ENCODE measurements around the gene UROC1.

Gene UROC1

GRCh38 chr3:126456766-126457388, 60.7 kb downstream of the UROC1 start:
- no peak for TF ChIP-seq POLR2AphosphoS5 (IDR thresholded peaks at IDR 0.05; ENCODE audit: low read depth, low read length)
- TF ChIP-seq REST (IDR thresholded peaks at IDR 0.05; ENCODE audit: insufficient read depth in 1 of 2, low read depth in 2 of 2, low read length in 2 of 2): no peak
- TF ChIP-seq SIN3A (IDR thresholded peaks at IDR 0.05; ENCODE audit: borderline replicate concordance, insufficient read depth, low read length): no peak
- no peak for TF ChIP-seq TAF1 (IDR thresholded peaks at IDR 0.05; ENCODE audit: borderline replicate concordance, insufficient read depth, low read length)
- no peak for TF ChIP-seq FOXP2 (optimal IDR thresholded peaks at IDR 0.05; ENCODE audit: borderline replicate concordance, extremely low read depth, extremely low read length, insufficient read depth)

GRCh38 chr3:126456211-126456610, 61.4 kb downstream of the UROC1 start:
- TF ChIP-seq SIN3A (IDR thresholded peaks at IDR 0.05; ENCODE audit: borderline replicate concordance, insufficient read depth, low read length): no peak
- TF ChIP-seq POLR2AphosphoS5 (IDR thresholded peaks at IDR 0.05; ENCODE audit: low read depth, low read length): no peak
- no peak for TF ChIP-seq TAF1 (IDR thresholded peaks at IDR 0.05; ENCODE audit: borderline replicate concordance, insufficient read depth, low read length)
- no peak for TF ChIP-seq FOXP2 (optimal IDR thresholded peaks at IDR 0.05; ENCODE audit: borderline replicate concordance, extremely low read depth, extremely low read length, insufficient read depth)
- TF ChIP-seq REST (IDR thresholded peaks at IDR 0.05; ENCODE audit: insufficient read depth in 1 of 2, low read depth in 2 of 2, low read length in 2 of 2): no peak

- TF ChIP-seq SIN3A (IDR thresholded peaks at IDR 0.05; ENCODE audit: borderline replicate concordance, insufficient read depth, low read length) (no peak), FOXP2 (optimal IDR thresholded peaks at IDR 0.05; ENCODE audit: borderline replicate concordance, extremely low read depth, extremely low read length, insufficient read depth) (no peak), POLR2AphosphoS5 (IDR thresholded peaks at IDR 0.05; ENCODE audit: low read depth, low read length) (no peak), REST (IDR thresholded peaks at IDR 0.05; ENCODE audit: insufficient read depth in 1 of 2, low read depth in 2 of 2, low read length in 2 of 2) (no peak), TAF1 (IDR thresholded peaks at IDR 0.05; ENCODE audit: borderline replicate concordance, insufficient read depth, low read length) (no peak)
Measured at GRCh38 chr3:126454437-126455198, 63.0 kb downstream of the UROC1 start.

GRCh38 chr3:126454025-126454424, 63.5 kb downstream of the UROC1 start:
- no peak for TF ChIP-seq REST (IDR thresholded peaks at IDR 0.05; ENCODE audit: insufficient read depth in 1 of 2, low read depth in 2 of 2, low read length in 2 of 2)
- no peak for TF ChIP-seq SIN3A (IDR thresholded peaks at IDR 0.05; ENCODE audit: borderline replicate concordance, insufficient read depth, low read length)
- TF ChIP-seq TAF1 (IDR thresholded peaks at IDR 0.05; ENCODE audit: borderline replicate concordance, insufficient read depth, low read length): no peak
- no peak for TF ChIP-seq FOXP2 (optimal IDR thresholded peaks at IDR 0.05; ENCODE audit: borderline replicate concordance, extremely low read depth, extremely low read length, insufficient read depth)
- no peak for TF ChIP-seq POLR2AphosphoS5 (IDR thresholded peaks at IDR 0.05; ENCODE audit: low read depth, low read length)

Measured in PFSK-1 (cell line).